GM19240 (cell line): ENCODE measurements around the gene KIAA1191.
"Not testable (repeated sequence)": the region's sequence is repeated elsewhere in the genome, so short reads cannot be mapped to it uniquely, and the experiment has no call there.

Experiments used
- DNase-seq: peaks from one replicate; pipeline ENCODE4 v3.0.0; 2011; ENCODE audit warnings: low spot score; ENCODE audit not compliant: insufficient read length

The KIAA1191 gene

DNA sequence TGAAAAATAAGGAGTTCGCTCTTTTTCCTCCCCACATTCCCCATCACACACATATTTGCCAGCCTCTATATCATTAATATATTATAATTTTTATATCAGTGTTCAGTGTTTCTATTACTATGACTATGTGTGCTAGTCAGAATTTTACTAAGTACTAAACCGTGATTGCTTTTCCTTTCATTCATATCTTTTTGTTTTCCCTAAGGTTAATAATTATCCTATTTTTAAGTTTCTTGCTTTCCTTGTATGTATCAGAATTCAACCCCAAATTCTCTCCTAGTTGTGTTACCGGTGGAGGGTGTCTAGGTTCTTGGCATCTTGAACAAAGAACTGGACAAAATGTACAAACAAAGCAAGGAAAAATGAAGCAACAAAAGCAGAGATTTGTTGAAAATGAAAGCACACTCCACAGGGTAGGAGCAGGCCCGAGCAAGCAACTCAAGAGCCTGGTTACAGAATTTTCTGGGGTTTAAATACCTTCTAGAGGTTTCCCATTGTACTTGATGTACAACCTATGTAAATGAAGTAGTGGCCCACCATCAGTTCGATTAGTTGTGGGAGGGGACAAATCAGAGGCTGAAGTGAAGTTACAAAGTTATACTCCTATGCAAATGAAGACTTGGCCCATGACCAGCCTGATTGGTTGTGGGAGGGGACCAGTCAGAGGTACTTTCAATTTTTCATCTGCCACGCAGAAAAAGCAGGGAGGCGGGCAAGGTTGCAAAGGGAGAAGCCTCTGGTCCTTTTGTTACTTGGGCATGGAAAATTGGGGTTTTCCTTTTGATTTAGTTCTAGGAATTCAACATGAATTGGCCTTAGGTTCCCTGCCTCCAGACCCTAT, 43.8 kb downstream of the KIAA1191 start:
- DNase-seq = no peak

DNA sequence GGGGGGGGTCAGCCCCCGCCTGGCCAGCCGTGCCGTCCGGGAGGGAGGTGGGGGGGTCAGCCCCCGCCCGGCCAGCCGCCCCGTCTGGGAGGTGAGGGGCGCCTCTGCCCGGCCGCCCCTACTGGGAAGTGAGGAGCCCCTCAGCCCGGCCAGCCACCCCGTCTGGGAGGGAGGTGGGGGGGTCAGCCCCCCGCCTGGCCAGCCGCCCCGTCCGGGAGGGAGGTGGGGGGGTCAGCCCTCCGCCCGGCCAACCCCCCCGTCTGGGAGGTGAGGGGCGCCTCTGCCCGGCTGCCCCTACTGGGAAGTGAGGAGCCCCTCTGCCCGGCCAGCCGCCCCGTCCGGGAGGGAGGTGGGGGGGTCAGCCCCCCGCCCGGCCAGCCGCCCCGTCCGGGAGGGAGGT, 56.2 kb downstream of the KIAA1191 start:
- DNase-seq = not testable (repeated sequence)
